Measurements from ENCODE around the gene PELO.

PELO gene

GRCh38 chr5:52808316-52808901 is 20.7 kb downstream of the PELO start:
- in situ Hi-C loops (cut with MboI; ENCODE audit: low sequenced_read_pairs, unreplicated experiment), result no loop called here
- TF ChIP-seq CTCF (IDR thresholded peaks at IDR 0.05; ENCODE audit: borderline replicate concordance, control extremely low read depth, extremely low read depth, insufficient read depth, missing control alignments), result no peak
- no peak for DNase-seq (ENCODE audit: low spot score)

- no peak for DNase-seq (ENCODE audit: low spot score)
- in situ Hi-C loops (cut with MboI; ENCODE audit: low sequenced_read_pairs, unreplicated experiment), result no loop called here
- TF ChIP-seq CTCF (IDR thresholded peaks at IDR 0.05; ENCODE audit: borderline replicate concordance, control extremely low read depth, extremely low read depth, insufficient read depth, missing control alignments), result no peak
Measured at GRCh38 chr5:52809884-52810283, 22.2 kb downstream of the PELO start.

- in situ Hi-C loops (cut with MboI; ENCODE audit: low sequenced_read_pairs, unreplicated experiment), result no loop called here
- DNase-seq (ENCODE audit: low spot score), result no peak
- no peak for TF ChIP-seq CTCF (IDR thresholded peaks at IDR 0.05; ENCODE audit: borderline replicate concordance, control extremely low read depth, extremely low read depth, insufficient read depth, missing control alignments)
Measured at GRCh38 chr5:52810426-52810825, 22.7 kb downstream of the PELO start.

GRCh38 chr5:52811067-52811749 is 23.5 kb downstream of the PELO start:
- no peak for DNase-seq (ENCODE audit: low spot score)
- TF ChIP-seq CTCF (IDR thresholded peaks at IDR 0.05; ENCODE audit: borderline replicate concordance, control extremely low read depth, extremely low read depth, insufficient read depth, missing control alignments), result no peak
- in situ Hi-C loops (cut with MboI; ENCODE audit: low sequenced_read_pairs, unreplicated experiment), result no loop called here

- TF ChIP-seq CTCF (IDR thresholded peaks at IDR 0.05; ENCODE audit: borderline replicate concordance, control extremely low read depth, extremely low read depth, insufficient read depth, missing control alignments), result no peak
- DNase-seq (ENCODE audit: low spot score), result no peak
- in situ Hi-C loops (cut with MboI; ENCODE audit: low sequenced_read_pairs, unreplicated experiment), result no loop called here
Measured at GRCh38 chr5:52814352-52815148, 26.8 kb downstream of the PELO start.

- TF ChIP-seq CTCF (IDR thresholded peaks at IDR 0.05; ENCODE audit: borderline replicate concordance, control extremely low read depth, extremely low read depth, insufficient read depth, missing control alignments), result no peak
- in situ Hi-C loops (cut with MboI; ENCODE audit: low sequenced_read_pairs, unreplicated experiment), result no loop called here
Measured at GRCh38 chr5:52817818-52818217, 30.1 kb downstream of the PELO start.

More at GRCh38 chr5:52817818-52818217, 30.1 kb downstream of the PELO start:
- DNase-seq (ENCODE audit: low spot score), result no peak

Measured in GM13976 (cell line).